ENCODE data around the gene RSL24D1. TPM values are rescaled to one million over a fixed set of nuclear protein-coding genes. Genes with fewer than 3 reads are reported as not detected.

RSL24D1 gene
- total and polyA plus RNA-seq, 2 donors from 2014 or later: 52.7 to 60.4 TPM

DNA sequence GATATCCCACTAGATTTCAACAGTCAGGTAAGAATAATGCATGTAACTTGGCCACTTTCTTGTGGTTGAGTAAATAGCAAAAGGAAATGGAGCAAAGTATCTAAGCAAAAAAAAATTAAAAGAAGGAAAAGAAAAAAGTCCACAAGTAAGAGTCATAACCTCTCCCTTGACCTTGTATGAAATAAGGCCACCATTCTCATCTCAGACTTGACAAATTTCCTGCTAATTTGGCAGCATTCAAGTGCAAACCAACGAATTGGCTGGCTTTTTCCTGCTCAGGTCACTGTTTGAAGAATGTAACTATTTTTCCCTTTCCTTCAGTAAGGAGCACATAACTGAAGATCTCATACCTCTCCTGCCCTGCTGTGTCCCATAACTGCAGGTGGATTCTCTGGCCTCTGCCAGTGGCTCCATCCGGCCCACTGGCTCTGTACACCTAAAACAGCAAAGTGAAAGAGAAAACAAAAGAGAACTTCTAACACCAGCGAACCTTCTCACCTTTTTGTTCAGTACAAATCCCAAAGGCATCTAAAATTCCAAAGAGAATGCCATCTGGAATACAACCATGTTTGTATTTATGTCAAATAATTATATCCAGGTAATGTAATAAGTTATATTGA, 33.4 kb upstream of the RSL24D1 start:
- H3K36me3 ChIP-seq (ENCODE audit: control insufficient read depth in 2 of 3, insufficient read depth in 3 of 3, low read length in 3 of 3): peaks cover 0 to under 1% (median 0%) of the 10 kb centered on the region in 3 donors
- TF ChIP-seq, protein P1, sequence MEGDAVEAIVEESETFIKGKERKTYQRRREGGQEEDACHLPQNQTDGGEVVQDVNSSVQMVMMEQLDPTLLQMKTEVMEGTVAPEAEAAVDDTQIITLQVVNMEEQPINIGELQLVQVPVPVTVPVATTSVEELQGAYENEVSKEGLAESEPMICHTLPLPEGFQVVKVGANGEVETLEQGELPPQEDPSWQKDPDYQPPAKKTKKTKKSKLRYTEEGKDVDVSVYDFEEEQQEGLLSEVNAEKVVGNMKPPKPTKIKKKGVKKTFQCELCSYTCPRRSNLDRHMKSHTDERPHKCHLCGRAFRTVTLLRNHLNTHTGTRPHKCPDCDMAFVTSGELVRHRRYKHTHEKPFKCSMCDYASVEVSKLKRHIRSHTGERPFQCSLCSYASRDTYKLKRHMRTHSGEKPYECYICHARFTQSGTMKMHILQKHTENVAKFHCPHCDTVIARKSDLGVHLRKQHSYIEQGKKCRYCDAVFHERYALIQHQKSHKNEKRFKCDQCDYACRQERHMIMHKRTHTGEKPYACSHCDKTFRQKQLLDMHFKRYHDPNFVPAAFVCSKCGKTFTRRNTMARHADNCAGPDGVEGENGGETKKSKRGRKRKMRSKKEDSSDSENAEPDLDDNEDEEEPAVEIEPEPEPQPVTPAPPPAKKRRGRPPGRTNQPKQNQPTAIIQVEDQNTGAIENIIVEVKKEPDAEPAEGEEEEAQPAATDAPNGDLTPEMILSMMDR (IDR thresholded peaks at IDR 0.05; ENCODE audit: borderline replicate concordance, extremely low read depth, insufficient read depth): no peak
- intact Hi-C loops (cut with DNase I): no loop called here
- FAIRE-seq (no peak), DNase-seq (no peak)
- H3K9me3 ChIP-seq (ENCODE audit: control insufficient read depth in 2 of 3, insufficient read depth in 1 of 3, low read length in 3 of 3): no peaks in the 10 kb centered on the region
- no peaks in the 10 kb centered on the region for H3K27me3 ChIP-seq (ENCODE audit: control insufficient read depth, insufficient read depth, low read length)
- H3K4me3 ChIP-seq (ENCODE audit: low read length in 3 of 3): no peak overlapping the region
- H3K4me1 ChIP-seq (ENCODE audit: control insufficient read depth in 2 of 3, insufficient read depth in 2 of 3, low read depth in 1 of 3, low read length in 3 of 3): no peaks in the 10 kb centered on the region
- H3K27ac ChIP-seq (ENCODE audit: low read depth in 2 of 2, low read length in 2 of 2): no peak overlapping the region
- no peak overlapping the region for H3K9ac ChIP-seq (ENCODE audit: low read length in 3 of 3)

DNA sequence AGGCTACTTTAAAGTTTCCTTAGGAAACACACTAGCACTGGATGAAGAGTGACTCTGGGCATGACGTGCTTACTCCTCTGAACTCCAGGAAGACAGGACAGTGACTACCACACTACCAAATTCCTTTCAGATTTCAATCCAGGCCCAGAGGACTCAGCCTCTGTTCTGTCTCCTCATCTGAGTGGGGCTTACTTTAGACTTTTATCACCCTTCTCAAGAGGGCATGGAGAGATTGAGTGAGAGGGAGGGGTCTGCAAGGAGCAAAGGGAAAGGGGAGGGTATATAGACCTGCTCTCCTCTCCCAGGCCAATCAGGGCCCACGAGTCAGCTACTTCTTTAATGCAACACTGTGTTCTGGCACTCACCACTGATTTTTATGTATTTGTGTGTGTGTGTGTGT, 29.4 kb upstream of the RSL24D1 start:
- DNase-seq: no peak
- H3K4me1 ChIP-seq (ENCODE audit: control insufficient read depth in 2 of 3, insufficient read depth in 2 of 3, low read depth in 1 of 3, low read length in 3 of 3): no peaks in the 10 kb centered on the region
- intact Hi-C loops (cut with DNase I): no loop called here
- H3K27ac ChIP-seq (ENCODE audit: low read depth in 2 of 2, low read length in 2 of 2): no peak overlapping the region
- TF ChIP-seq, protein P1 (IDR thresholded peaks at IDR 0.05; ENCODE audit: borderline replicate concordance, extremely low read depth, insufficient read depth): no peak
- no peak overlapping the region for H3K4me3 ChIP-seq (ENCODE audit: low read length in 3 of 3)
- H3K9me3 ChIP-seq (ENCODE audit: control insufficient read depth in 2 of 3, insufficient read depth in 1 of 3, low read length in 3 of 3): no peaks in the 10 kb centered on the region
- H3K27me3 ChIP-seq (ENCODE audit: control insufficient read depth, insufficient read depth, low read length): no peaks in the 10 kb centered on the region
- no peak for FAIRE-seq
- H3K9ac ChIP-seq (ENCODE audit: low read length in 3 of 3): no peak overlapping the region
- H3K36me3 ChIP-seq (ENCODE audit: control insufficient read depth in 2 of 3, insufficient read depth in 3 of 3, low read length in 3 of 3): peaks cover 0 to 4% (median 0%) of the 10 kb centered on the region in 3 donors

DNA sequence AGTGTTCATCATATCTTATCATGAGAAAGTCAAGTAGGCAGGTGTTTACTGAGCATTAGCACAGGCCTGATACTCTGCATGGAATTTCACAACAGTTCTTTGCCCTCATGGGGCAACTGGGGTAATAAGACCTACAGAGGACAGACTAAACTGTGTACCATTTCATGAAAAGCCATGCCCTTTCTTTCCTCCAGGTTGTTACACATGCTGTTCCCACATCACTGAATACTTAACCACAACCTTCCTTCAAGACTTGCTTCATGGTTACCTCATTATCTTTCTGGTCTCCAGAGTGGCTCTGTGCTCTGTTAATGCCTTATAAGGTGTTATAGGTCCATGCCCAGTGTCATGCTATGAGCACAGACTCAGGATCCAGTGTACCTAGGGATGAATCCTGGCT, 28.2 kb upstream of the RSL24D1 start:
- Histone ChIP-seq H3K9ac (ENCODE audit: low read length in 3 of 3) (no peak overlapping the region), H3K9me3 (ENCODE audit: control insufficient read depth in 2 of 3, insufficient read depth in 1 of 3, low read length in 3 of 3) (no peaks in the 10 kb centered on the region), H3K4me3 (ENCODE audit: low read length in 3 of 3) (no peak overlapping the region), H3K36me3 (ENCODE audit: control insufficient read depth in 2 of 3, insufficient read depth in 3 of 3, low read length in 3 of 3) (peaks cover 0 to 4% (median 0%) of the 10 kb centered on the region in 3 donors), H3K4me1 (ENCODE audit: control insufficient read depth in 2 of 3, insufficient read depth in 2 of 3, low read depth in 1 of 3, low read length in 3 of 3) (no peaks in the 10 kb centered on the region), H3K27me3 (ENCODE audit: control insufficient read depth, insufficient read depth, low read length) (no peaks in the 10 kb centered on the region), H3K27ac (ENCODE audit: low read depth in 2 of 2, low read length in 2 of 2) (no peak overlapping the region)
- DNase-seq (no peak), FAIRE-seq (no peak)
- TF ChIP-seq, protein P1 (IDR thresholded peaks at IDR 0.05; ENCODE audit: borderline replicate concordance, extremely low read depth, insufficient read depth): no peak
- intact Hi-C loops (cut with DNase I): no loop called here

DNA sequence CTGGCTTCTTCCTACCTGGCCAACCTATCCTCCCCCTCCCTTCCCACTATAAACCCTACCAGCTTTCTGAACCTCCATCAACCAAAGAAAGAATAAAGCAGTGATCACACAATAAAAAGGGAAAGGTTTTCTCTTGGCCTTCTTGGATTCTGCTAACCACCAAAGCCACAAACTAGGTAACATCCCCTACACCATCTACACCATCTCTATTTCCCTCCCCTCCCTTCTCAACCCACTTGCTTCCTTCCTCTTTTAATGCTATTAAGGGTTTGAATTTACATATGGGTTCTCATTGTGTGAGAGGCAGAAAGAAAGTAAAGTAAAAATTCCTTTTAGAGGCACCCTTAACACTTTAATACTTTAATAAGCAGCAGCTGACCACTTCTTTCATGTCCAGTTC, 25.8 kb upstream of the RSL24D1 start:
- Histone ChIP-seq H3K27ac (ENCODE audit: low read depth in 2 of 2, low read length in 2 of 2) (no peak overlapping the region), H3K9ac (ENCODE audit: low read length in 3 of 3) (no peak overlapping the region), H3K27me3 (ENCODE audit: control insufficient read depth, insufficient read depth, low read length) (no peaks in the 10 kb centered on the region), H3K9me3 (ENCODE audit: control insufficient read depth in 2 of 3, insufficient read depth in 1 of 3, low read length in 3 of 3) (no peaks in the 10 kb centered on the region), H3K4me3 (ENCODE audit: low read length in 3 of 3) (no peak overlapping the region), H3K4me1 (ENCODE audit: control insufficient read depth in 2 of 3, insufficient read depth in 2 of 3, low read depth in 1 of 3, low read length in 3 of 3) (no peaks in the 10 kb centered on the region), H3K36me3 (ENCODE audit: control insufficient read depth in 2 of 3, insufficient read depth in 3 of 3, low read length in 3 of 3) (peaks cover 0 to 4% (median 0%) of the 10 kb centered on the region in 3 donors)
- DNase-seq: no peak
- no peak for FAIRE-seq
- TF ChIP-seq, protein P1 (IDR thresholded peaks at IDR 0.05; ENCODE audit: borderline replicate concordance, extremely low read depth, insufficient read depth): no peak
- intact Hi-C loops (cut with DNase I): no loop called here

All from kidney (tissue), 14 donors.